GM18870 (cell line): ENCODE data around the gene VSTM2B.

Experiments used
- ATAC-seq: cut with Tn5 transposase; IDR thresholded peaks from one replicate; pipeline ENCODE4 v1.9.1; 2021; ENCODE audit warnings: moderate library complexity; ENCODE audit not compliant: unreplicated experiment

The VSTM2B gene

GRCh38 chr19:29495901-29496441, 29.8 kb upstream of the VSTM2B start:
- ATAC-seq, result no peak

- no peak for ATAC-seq
Observed at GRCh38 chr19:29497241-29497640, 28.6 kb upstream of the VSTM2B start.

GRCh38 chr19:29497686-29498436, 27.9 kb upstream of the VSTM2B start:
- ATAC-seq, result no peak

- no peak for ATAC-seq
Observed at GRCh38 chr19:29499261-29499920, 26.4 kb upstream of the VSTM2B start.

- no peak for ATAC-seq
Observed at GRCh38 chr19:29499921-29500590, 25.7 kb upstream of the VSTM2B start.

- ATAC-seq, result no peak
Observed at GRCh38 chr19:29501816-29502580, 23.8 kb upstream of the VSTM2B start.

- no peak for ATAC-seq
Observed at GRCh38 chr19:29502581-29502850, 23.3 kb upstream of the VSTM2B start.

- ATAC-seq, result no peak
Observed at GRCh38 chr19:29503140-29503758, 22.5 kb upstream of the VSTM2B start.

GRCh38 chr19:29503785-29504184, 22.0 kb upstream of the VSTM2B start:
- ATAC-seq, result no peak

GRCh38 chr19:29504454-29504853, 21.3 kb upstream of the VSTM2B start:
- no peak for ATAC-seq

- ATAC-seq, result no peak
Observed at GRCh38 chr19:29505097-29505824, 20.5 kb upstream of the VSTM2B start.

- ATAC-seq, result no peak
Observed at GRCh38 chr19:29506619-29506911, 19.2 kb upstream of the VSTM2B start.

GRCh38 chr19:29507081-29507860, 18.5 kb upstream of the VSTM2B start:
- no peak for ATAC-seq

GRCh38 chr19:29508181-29508580, 17.6 kb upstream of the VSTM2B start:
- ATAC-seq, result no peak

GRCh38 chr19:29509456-29509855, 16.3 kb upstream of the VSTM2B start:
- no peak for ATAC-seq

- ATAC-seq, result no peak
Observed at GRCh38 chr19:29510701-29511265, 15.0 kb upstream of the VSTM2B start.

GRCh38 chr19:29511768-29512167, 14.0 kb upstream of the VSTM2B start:
- ATAC-seq, result no peak

- no peak for ATAC-seq
Observed at GRCh38 chr19:29512748-29513147, 13.0 kb upstream of the VSTM2B start.

- no peak for ATAC-seq
Observed at GRCh38 chr19:29514525-29515232, 11.1 kb upstream of the VSTM2B start.
